ENCODE data around the gene MRPL44.

MRPL44 gene

GRCh38 chr2:223957092-223957851 is at the start of gene MRPL44:
TSS of gene MRPL44 (plus strand) at chr2:223957463. CDS start at chr2:223957473, 10 bp downstream.
- peak; percentile 98 for DNase-seq (ENCODE audit: low read depth)

GRCh38 chr2:223908304-223908998 is 48.8 kb upstream of the MRPL44 start:
- no peak for DNase-seq (ENCODE audit: low read depth)

GRCh38 chr2:223909001-223909741 is 48.1 kb upstream of the MRPL44 start:
- DNase-seq (ENCODE audit: low read depth): no peak

- DNase-seq (ENCODE audit: low read depth): peak; percentile 23
Observed at GRCh38 chr2:223914324-223914723, 42.9 kb upstream of the MRPL44 start.

DNA sequence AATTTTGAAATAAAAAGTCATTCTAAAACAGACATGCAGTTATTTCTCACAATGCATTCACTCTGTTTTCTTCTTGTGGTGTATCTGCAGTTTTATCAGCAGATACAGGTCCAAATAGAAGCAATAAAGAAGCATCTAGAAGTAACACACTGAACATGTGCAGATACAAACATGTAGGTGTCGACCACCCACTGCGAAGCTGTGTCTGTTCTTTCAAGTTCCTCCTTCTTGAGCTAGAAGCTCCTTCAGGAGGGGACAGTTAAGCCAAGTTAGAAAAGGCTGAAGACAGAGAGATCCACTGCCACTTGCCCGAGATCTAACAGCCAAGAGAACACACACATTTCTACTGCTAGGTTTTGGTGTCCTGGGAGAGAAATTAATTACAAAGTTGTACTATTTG is 42.2 kb upstream of the MRPL44 start:
- DNase-seq (ENCODE audit: low read depth): no peak

GRCh38 chr2:223916181-223916920 is 40.9 kb upstream of the MRPL44 start:
- no peak for DNase-seq (ENCODE audit: low read depth)

GRCh38 chr2:223918671-223919134 is 38.6 kb upstream of the MRPL44 start:
- DNase-seq (ENCODE audit: low read depth): no peak

DNA sequence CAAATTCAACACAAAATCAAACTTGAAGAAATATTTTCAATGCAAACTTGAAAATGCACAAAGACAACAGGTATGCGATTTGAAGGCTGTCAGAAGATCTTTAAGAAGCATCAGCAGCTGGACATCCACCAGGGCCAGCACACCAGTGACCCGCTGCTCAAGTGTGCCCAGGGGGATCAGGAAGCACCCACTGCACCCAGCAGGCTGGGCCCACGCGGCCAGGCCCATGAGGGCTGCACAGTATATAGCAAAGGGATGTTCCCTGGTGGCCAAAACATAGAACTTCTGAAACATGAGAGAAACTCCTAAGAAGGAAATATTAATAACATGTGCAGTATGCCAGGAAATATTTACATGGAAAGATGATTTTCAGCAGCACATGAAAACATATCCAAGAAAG is 37.2 kb upstream of the MRPL44 start:
- no peak for DNase-seq (ENCODE audit: low read depth)

GRCh38 chr2:223921204-223921603 is 36.1 kb upstream of the MRPL44 start:
- DNase-seq (ENCODE audit: low read depth): no peak

DNA sequence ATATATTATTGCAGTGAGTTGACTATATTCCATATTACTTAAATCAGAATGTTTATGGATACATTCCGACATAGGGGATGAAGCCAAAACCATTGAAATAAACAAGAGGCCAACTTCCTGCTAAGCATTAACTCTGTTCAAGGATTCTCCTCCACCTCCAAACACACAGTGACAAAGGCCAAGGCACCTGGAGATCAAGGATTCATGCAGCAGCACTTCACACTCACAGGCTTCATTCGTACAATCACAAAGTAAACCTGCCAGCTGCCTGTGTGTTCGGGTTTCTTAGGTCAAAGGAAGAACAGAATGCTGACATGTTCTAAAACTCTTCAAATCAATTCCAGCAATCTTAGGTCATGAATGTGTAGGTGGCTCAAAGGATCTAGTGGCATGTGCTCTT is 35.0 kb upstream of the MRPL44 start:
- DNase-seq (ENCODE audit: low read depth): no peak

GRCh38 chr2:223923976-223924375 is 33.3 kb upstream of the MRPL44 start:
- no peak for DNase-seq (ENCODE audit: low read depth)

GRCh38 chr2:223925106-223925505 is 32.2 kb upstream of the MRPL44 start:
- peak; percentile 46 for DNase-seq (ENCODE audit: low read depth)

GRCh38 chr2:223928113-223929006 is 28.9 kb upstream of the MRPL44 start:
- DNase-seq (ENCODE audit: low read depth): no peak

GRCh38 chr2:223929571-223930102 is 27.6 kb upstream of the MRPL44 start:
- no peak for DNase-seq (ENCODE audit: low read depth)

DNA sequence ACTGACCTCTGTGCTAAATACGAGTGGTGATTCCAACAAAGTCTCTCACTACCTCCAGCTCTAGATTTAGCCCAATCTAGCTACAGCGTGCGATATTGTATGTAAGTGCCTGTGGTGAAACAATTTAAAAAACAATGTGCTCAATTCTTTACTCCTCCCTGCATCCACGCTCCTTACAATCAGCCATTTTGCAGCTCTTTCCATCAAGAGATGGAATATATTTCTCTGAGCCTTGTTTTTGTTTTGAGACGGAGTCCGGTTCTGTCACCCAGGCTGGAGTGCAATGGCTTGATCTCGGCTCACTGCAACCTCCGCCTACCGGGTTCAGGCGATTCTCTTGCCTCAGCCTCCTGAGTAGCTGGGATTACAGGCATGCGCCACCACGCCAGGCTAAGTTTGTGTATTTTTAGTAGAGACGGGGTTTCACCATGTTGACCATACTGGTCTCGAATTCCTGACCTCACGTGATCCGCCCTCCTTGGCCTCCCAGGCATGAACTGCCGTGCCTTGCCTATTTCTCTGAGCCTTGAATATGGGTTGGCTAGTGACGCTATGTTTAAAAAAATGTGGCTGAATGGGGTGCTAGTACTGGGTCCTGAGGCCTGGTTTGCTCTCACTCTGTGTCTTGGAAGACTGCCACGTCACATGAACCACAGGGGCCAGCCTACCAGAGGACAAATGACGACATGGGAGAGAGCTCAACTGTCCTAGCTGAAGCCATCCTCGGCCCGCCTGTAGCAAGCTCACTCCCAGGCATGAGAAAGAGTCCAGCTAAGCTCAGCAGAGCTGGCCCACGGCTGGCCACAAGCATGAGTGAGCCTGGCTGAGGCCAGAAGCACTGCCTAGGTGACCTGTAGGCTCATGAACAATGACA is 26.9 kb upstream of the MRPL44 start:
- no peak for DNase-seq (ENCODE audit: low read depth)

DNA sequence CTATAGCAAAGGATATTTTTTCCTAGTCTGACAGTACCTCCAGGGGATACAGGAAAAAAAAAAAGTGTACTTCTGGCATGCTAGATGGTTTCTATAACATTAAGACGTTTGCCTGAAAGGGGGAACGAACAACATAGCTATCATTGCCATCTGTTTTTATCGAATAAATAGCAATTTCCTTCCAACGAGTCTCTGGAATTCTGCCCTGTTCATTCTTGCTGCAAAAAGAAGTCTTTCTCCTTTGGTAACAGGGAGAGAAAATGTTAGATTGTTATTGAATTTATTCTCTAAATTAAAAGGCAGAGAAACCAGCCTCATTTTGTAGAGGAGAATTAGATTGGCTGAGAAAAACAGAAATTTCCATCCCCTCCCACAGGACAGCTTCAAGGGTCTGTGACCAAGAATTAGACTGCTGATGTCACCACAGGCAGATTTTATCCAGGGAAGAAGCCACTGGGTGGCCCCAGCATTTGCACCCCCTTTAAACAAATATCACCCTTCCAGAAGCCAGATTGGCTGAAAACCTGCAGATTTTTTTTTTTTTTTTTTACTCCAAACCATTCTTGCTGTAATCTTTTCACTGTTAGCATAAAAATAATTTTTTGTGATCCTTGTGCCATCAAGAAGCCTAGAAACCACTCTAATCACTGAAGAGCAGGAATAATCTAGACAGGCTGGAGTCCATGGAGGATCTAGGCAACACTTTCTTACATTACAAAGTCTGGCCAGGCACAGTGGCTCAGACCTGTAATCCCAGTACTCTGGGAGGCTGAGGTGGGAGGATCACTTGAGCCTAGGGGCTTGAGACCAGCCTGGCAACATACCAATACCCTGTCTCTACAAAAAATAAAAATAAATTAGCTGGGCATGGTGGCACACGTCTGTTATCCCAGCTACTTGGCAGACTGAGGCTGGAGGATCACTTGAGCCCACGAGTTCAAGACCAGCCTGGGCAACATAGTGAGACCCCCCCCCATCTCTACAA is 24.2 kb upstream of the MRPL44 start:
- DNase-seq (ENCODE audit: low read depth): no peak

DNA sequence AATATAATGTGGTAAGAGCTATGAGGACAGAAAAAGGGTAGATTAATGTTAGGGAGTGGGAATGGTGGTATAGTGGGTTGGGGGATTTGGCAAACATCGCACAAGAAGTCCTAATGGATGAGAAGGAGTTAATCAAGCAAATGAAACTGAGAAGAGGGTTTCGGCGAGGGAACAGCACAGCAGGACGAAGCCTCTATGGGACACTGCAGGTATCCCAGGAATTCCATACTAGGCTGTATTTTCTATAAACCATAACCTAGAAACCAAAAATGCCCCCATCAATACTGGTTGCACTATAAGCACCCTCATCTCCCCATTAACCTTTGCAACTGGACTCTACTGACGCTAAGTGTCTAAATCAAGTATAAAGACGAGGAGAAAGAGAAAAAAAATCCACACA is 22.4 kb upstream of the MRPL44 start:
- no peak for DNase-seq (ENCODE audit: low read depth)

DNA sequence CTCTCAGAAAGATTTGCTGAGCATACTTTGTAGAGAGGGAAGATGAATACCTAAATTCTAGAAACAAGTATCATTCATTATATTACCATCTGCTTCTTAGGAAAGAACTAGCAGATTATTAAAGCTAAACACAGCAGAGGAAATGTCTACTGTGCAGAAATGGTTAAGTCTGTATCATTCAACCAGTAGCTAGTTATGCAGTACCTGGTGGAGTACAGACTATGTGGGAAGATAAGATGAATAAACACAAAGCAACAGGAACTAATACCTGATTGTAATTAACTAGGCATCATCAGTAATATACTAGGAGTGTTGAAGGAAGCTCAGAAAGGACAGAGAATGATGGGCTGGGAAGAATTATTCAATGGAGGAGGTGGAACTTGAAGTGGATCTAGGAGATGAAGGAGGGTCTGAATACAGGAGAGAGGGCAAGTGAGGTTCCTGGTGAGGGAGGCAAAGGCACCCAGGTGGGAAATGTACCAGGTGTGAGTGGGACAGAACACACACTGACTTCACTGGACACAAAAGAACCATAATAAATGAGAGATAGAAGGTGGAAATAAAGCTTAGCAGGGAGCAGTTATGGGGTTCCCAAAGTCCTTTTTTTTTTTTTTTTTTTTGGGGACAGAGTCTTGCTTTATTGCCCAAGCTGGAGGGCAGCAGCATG is 21.7 kb upstream of the MRPL44 start:
- DNase-seq (ENCODE audit: low read depth): no peak
